ENCODE measurements around the gene PTPN4. TPM values are rescaled to one million over a fixed set of nuclear protein-coding genes. Genes with fewer than 3 reads are reported as not detected.

The PTPN4 gene
- total RNA-seq, 1 donor from 2014 or later: 22.4 TPM

GRCh38 chr2:119846021-119846420, 86.3 kb downstream of the PTPN4 start:
- ATAC-seq (no peak), DNase-seq (ENCODE audit: low spot score) (no peak)

GRCh38 chr2:119849838-119850565, 90.3 kb downstream of the PTPN4 start:
- DNase-seq (ENCODE audit: low spot score): no peak
- no peak for ATAC-seq

GRCh38 chr2:119852214-119852613, 92.5 kb downstream of the PTPN4 start:
- ATAC-seq (no peak), DNase-seq (ENCODE audit: low spot score) (no peak)

- DNase-seq (ENCODE audit: low spot score): no peak
- no peak for ATAC-seq
Observed at GRCh38 chr2:119853777-119854399, 94.2 kb downstream of the PTPN4 start.

GRCh38 chr2:119856469-119856901, 96.8 kb downstream of the PTPN4 start:
- ATAC-seq: no peak
- DNase-seq (ENCODE audit: low spot score): no peak

GRCh38 chr2:119857742-119858141, 98.0 kb downstream of the PTPN4 start:
- DNase-seq (ENCODE audit: low spot score) (no peak), ATAC-seq (no peak)

- DNase-seq (ENCODE audit: low spot score) (no peak), ATAC-seq (no peak)
Observed at GRCh38 chr2:119859528-119859927, 99.8 kb downstream of the PTPN4 start.

GRCh38 chr2:119860924-119861323, 101.2 kb downstream of the PTPN4 start:
- peak; percentile 91 for ATAC-seq
- DNase-seq (ENCODE audit: low spot score): peak; percentile 47

- DNase-seq (ENCODE audit: low spot score) (no peak), ATAC-seq (no peak)
Observed at GRCh38 chr2:119862127-119862889, 102.6 kb downstream of the PTPN4 start.

- no peak for ATAC-seq
Observed at GRCh38 chr2:119864318-119864717, 104.6 kb downstream of the PTPN4 start.

GRCh38 chr2:119871725-119872124, 112.0 kb downstream of the PTPN4 start:
- ATAC-seq: no peak

More at GRCh38 chr2:119864318-119864717, 104.6 kb downstream of the PTPN4 start:
- no peak for DNase-seq (ENCODE audit: low spot score)

GRCh38 chr2:119873350-119874315, 113.9 kb downstream of the PTPN4 start:
- ATAC-seq: no peak
- no peak for DNase-seq (ENCODE audit: low spot score)

More at GRCh38 chr2:119871725-119872124, 112.0 kb downstream of the PTPN4 start:
- DNase-seq (ENCODE audit: low spot score): no peak

GRCh38 chr2:119879502-119879901, 119.8 kb downstream of the PTPN4 start:
- DNase-seq (ENCODE audit: low spot score) (no peak), ATAC-seq (no peak)

GRCh38 chr2:119888680-119889079, 129.0 kb downstream of the PTPN4 start:
- ATAC-seq (no peak), DNase-seq (ENCODE audit: low spot score) (no peak)

GRCh38 chr2:119897736-119898395, 138.1 kb downstream of the PTPN4 start:
- DNase-seq (ENCODE audit: low spot score): no peak
- no peak for ATAC-seq

GRCh38 chr2:119901013-119901412, 141.3 kb downstream of the PTPN4 start:
- ATAC-seq: no peak

GRCh38 chr2:119910566-119910965, 150.8 kb downstream of the PTPN4 start:
- ATAC-seq: no peak
- no peak for DNase-seq (ENCODE audit: low spot score)

More at GRCh38 chr2:119901013-119901412, 141.3 kb downstream of the PTPN4 start:
- DNase-seq (ENCODE audit: low spot score): no peak

GRCh38 chr2:119914266-119914665, 154.5 kb downstream of the PTPN4 start:
- DNase-seq (ENCODE audit: low spot score): no peak

GRCh38 chr2:119921825-119922224, 162.1 kb downstream of the PTPN4 start:
- ATAC-seq: no peak
- DNase-seq (ENCODE audit: low spot score): no peak

More at GRCh38 chr2:119914266-119914665, 154.5 kb downstream of the PTPN4 start:
- no peak for ATAC-seq

GRCh38 chr2:119922699-119923098, 163.0 kb downstream of the PTPN4 start:
- ATAC-seq: no peak

More at GRCh38 chr2:119922699-119923098, 163.0 kb downstream of the PTPN4 start:
- no peak for DNase-seq (ENCODE audit: low spot score)

Measured in left lobe of liver (tissue), 2 donors.